GM18507 (cell line): ENCODE data around the gene PSMF1.

Experiments
- DNase-seq: peaks from one replicate; pipeline ENCODE4 v3.0.0; 2011; ENCODE audit warnings: low read depth; ENCODE audit not compliant: insufficient read length; ENCODE audit errors: extremely low spot score
- FAIRE-seq: peaks from 2 replicates; lab custom pipeline; 2011; peaks lifted over from hg19 to GRCh38; lab: Jason Lieb, UNC

PSMF1 gene, protein sequence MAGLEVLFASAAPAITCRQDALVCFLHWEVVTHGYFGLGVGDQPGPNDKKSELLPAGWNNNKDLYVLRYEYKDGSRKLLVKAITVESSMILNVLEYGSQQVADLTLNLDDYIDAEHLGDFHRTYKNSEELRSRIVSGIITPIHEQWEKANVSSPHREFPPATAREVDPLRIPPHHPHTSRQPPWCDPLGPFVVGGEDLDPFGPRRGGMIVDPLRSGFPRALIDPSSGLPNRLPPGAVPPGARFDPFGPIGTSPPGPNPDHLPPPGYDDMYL

DNA sequence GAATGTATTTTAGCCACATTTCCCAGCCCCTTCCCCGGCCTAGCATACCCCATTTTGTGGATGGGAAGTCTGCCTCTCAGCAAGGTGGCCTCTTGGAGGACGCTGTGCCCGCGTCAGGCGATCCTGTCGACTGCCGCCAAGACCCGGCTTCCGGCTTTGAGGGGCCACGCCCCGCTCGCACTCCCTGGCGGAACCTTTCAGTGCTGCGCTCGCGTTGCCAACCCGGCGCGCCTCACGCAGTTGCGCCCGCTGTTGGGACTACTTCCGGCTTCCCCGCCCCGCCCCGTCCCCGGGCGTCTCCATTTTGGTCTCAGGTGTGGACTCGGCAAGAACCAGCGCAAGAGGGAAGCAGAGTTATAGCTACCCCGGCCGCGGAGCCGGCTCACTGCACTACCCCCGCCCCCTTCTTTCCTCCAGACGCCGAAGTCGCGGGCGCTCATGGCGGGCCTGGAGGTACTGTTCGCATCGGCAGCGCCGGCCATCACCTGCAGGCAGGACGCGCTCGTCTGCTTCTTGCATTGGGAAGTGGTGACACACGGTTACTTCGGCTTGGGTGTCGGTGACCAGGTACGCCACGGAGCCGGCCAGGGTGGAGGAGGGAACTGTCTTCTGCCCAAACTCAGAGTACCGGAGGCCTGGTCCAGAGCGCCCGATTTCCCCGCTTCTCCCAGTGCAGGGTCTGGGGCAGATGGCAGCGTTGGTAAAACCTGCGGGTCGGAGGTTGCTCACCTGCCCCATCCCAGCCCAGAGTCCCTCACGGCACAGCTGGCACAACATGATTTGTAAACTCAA is at the start of gene PSMF1:
Gene PSMF1 (plus strand): TSS at position 267 of the 792 bp plus-strand sequence. CDS start 172 bp downstream, at position 439.
- DNase-seq, result peak; percentile 91
- FAIRE-seq, result peak; percentile 93

DNA sequence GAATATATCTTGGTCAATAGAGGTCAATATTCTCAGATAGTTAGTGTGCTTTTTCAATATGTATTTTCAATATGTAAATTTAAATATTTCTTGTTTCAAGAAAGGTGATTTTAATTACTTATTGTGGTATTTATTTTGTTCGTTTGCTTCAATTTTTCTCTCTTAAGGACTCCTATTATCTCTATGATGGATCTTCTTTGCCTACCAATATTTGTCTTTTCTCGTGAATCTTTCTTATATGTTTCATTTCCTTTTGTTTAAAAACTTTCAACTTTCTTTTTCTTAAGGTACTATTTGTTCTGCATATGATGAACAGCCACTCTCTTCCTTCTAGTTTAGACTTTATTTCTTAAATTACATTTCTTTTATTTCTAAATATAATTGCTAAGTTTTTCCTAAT is 46.1 kb upstream of the PSMF1 start:
- DNase-seq (no peak), FAIRE-seq (no peak)

DNA sequence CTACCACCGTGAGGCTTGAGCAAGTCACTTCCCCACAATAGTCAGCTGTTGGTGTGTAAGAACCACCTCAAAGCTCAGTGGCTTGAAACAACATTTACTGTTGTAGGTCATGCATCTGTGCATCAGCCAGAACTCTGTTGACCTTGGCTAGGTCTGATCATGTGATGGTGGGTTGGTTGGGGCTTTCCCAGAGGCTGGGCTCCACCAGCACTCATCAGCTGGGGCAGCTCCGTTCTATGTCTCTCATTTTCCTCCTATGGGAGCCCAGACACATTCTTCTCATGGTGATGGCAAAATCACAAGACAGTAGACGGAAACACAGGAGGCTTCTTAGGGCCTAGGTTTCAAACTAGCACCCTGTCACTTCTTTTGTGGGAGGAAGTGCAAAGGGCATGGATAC is 42.8 kb upstream of the PSMF1 start:
- FAIRE-seq, result peak; percentile 59
- DNase-seq, result peak; percentile 4

DNA sequence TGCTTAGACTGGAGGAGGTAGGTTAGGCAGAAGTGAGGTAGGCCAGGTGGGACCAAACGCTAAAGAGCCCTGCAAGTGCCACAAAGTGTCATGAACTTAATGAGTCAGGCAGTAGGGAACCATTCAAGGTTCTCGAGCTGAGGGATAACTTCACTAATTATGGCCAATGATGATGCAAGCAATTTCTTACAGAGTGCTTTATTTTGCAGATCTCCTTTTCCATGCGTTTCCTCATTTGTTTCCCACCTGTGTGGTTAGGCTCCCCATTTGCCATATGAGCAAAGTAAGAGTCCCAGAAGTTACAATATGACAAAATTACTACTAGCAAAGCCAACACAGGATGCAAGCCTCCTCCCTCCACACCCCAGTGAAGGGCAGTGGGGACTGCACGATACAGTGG is 36.5 kb upstream of the PSMF1 start:
- DNase-seq (no peak), FAIRE-seq (no peak)

DNA sequence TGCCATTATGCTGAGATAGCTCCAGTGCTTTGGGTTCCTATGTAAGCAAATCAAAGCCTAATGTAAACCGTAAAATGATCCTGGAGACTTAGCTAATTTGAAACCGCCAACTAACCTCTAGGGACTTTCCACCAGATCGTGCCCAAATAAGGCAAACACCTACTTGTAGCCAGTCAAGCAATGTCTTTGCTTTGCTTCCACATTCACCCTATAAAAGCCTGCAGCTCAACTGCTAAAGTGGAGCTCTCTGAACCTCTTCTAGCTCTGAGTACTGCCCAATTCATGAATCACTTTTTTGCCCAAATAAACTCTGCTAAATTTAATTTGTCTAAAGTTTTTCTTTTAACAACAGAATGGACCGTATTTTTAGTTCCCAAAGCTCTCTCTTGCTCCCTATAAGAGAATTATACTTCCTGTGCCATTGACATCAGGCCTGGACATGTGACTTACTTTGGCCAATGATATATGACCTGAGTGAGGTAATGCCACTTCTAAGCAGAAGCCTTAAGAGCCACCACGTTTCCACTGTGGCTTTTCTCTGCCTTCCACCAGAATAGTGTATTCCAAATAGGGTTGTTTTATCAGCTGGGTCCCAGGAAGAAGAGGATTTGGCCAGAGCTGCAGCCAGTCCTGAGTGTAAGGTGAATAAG is 34.8 kb upstream of the PSMF1 start:
- DNase-seq, result no peak
- no peak for FAIRE-seq

DNA sequence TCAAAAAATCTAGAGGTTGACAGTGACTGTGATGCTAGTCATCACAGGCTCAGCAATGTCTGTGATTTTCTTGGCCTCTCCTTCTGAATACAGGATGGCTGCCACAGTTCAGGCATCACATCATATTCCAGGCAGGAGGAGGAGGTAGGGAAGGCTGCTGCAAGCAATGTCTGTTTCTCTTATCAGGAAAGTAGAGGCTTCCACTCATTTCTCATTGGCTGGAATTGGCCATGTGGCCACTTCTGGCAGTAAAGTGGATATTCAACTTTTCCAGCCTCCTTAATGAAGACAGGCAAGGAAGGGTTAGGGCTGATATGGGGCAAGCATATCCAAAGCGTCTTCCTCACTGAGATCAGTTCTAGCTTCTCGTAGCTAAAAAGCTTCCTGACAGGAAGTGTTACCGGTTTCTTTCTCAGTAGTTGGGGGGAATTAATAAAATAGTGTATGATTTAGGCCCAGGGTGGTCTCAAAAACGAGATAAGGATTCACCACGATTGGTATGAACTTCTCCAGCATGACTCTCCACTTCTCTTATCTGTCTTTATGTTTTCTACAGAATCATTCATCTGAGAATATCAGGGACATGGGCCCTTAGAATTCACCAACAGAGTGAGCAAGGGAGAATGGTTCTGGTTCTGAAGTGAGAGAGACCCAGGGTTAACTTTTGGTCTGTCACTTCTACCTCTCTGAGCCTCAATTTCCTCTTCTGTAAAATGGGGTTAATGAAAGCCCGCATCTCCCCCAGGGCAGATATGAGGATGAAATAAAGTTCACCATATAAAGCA is 32.7 kb upstream of the PSMF1 start:
- DNase-seq, result no peak
- no peak for FAIRE-seq

DNA sequence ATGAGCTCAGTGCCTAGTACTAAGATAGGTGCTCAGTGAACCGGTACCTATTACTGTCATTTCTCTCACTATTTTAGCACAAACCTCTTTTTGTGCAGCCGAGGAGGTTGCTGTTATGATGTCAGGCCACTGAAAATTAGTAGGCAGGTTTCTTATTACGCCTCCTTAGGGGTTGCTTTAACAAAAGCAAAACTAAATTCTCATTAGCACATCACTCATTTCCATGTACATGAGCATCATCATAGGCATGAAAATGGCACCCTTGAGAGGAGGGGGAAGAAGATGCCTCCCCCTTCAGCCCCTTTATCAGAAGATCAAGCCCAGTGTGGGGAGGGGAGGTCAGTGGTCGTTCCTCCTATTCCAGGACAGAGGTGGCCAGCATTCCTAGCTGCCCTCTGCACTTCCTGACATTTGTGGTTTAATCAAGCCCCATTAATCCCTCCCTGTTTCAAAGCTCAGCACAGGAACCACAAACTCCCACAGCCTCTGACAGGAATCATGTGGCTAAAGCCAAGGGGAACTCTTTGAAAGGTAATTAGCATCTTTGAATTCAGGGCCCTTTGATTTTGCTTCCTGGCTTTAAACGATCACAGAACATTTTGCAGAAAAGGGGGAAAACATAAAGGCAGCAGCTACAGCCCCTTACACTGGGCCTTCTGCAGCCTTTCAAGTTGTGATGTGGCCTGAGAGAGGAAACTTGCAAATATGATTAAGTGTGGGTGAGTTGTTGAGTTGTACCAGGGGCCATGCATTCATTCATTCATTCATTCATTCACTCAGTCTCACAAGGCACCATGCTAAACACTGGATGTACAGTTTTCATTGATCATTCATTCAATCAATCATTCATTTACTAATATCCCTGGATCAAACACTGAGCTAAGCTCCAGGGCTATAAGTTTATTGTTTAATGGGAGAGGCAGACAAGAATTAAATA is 31.9 kb upstream of the PSMF1 start:
- FAIRE-seq, result no peak

DNA sequence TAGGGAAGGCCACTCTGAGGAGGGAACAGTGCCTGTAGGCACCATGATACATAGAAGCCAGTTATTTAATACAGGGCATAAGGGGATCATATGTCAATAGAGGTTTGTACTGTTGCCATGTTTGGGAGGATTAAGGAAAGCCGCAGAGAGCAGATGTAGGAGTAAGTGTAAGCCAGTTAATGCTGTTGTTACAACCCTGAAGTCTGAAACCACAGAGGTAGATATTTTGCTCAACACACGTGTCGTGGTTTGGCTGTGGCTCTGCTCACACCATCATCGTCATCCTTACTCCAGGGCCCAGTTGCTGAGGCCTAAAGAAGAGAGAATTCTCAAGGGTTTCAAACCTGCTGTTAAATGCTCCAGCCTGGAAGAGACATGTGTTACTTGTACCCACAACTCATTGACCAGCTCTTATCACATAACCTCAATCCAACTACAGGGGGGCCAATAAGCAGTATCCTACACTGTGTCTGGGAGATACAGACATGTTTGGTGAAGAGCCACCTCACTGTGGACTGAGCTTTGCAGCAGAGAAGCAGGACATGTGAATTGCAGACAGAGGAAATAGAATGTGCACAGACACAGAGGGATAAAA is 31.0 kb upstream of the PSMF1 start:
- FAIRE-seq (no peak), DNase-seq (no peak)

More for the DNA sequence above, 31.9 kb upstream of the PSMF1 start:
- no peak for DNase-seq

DNA sequence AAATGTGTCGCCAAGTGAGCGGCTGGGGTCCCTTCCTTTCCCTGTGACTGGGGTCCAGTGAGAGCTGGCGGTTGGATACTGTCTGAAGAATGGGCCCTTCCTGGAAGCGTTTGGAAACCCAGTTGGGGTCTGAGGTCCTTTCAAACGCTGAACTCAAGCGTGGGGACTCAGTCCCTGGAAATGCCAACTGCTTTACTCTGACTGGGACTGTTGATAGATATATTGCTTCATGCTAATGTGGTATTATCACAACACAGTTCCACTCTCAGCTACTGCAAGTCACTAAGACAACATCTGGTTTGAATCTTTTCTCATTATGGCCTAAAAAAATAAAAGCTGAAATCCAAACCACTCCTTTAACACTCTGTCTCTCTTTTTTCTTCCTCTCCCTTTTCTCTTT is 23.7 kb upstream of the PSMF1 start:
- FAIRE-seq (no peak), DNase-seq (no peak)

DNA sequence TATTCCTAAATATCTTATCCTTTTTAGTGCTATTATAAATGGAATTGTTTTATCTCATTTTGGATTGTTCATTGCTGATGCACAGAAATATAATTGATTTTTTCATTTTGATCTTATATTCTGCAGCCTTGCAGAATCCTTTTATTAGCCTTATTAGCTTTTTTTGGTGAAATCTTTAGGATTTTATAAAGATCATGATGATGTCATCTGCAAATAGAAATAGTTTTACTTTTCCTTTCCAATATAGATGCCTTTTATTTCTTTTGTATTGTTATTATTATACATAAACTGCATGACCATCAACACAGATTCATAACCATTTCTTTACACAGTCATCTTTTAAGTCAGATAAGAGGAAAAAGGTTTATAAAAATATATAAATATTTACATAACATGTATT is 16.9 kb upstream of the PSMF1 start:
- FAIRE-seq, result no peak
- no peak for DNase-seq

DNA sequence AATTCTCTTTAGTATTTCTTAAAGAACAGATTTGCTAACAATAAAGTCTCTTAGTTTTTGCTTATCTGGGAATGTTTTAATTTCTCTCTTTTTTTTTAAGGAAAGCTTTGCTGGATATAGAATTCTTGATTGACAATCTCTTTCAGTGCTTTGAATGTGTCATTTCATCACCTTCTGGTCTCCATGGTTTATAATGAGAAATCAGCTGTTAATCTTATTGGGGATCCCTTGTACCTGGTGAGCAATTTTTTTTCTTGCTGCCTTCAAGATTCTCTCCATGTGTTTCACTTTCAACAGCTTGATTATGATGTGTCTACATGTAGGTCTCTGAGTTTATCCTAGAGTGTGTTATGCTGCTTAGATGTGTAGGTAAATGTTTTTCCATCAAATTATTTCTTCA is 16.4 kb upstream of the PSMF1 start:
- FAIRE-seq, result no peak

DNA sequence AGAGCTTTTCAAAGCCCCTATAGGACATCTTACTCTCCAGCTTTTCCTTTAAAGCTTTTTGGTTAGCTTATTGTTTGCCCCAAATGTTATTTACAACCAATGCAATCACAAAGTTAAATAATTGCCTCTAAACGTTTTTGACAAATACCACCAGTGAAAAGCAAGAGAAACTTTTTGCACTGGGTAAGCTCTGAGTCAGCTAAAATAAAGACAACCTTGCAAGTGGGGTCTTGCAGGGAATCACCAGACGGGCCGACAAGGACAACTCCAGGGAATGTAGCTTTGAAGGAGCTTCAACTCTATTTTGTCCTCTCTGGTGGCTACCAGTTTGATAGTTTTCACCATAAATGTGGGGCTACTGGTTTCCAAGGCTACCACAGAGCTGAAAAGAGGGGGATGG is 14.7 kb upstream of the PSMF1 start:
- FAIRE-seq (no peak), DNase-seq (no peak)

More for the DNA sequence above, 16.4 kb upstream of the PSMF1 start:
- no peak for DNase-seq

DNA sequence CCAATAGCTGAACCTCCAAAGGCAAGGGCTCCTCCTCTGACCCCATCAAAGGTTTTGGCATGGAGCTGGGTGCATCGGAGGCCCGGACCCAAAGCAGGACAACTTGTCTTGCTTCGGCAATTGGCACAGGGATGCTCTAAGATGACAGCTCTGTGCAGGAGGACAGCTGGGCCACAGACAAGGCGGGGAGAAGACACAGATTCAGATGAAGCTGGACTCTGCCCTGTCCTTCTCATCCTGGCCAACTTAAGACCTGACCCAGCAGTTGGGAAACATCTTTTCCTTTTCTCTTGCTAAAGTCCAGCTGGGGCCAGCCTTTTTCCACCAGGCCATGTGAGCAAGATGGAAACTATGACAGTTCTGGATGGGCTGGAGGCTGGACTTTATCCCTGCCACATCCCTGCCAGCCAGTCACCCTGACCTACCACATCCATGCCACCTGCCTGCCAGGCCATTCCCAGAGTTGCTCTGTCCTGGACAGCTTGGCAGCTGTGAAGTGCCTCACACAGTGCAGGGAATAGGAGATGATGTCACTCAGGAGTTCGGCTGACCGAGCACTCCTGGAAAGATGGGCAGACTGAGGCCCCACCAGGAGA is 12.7 kb upstream of the PSMF1 start:
- no peak for DNase-seq
- no peak for FAIRE-seq

DNA sequence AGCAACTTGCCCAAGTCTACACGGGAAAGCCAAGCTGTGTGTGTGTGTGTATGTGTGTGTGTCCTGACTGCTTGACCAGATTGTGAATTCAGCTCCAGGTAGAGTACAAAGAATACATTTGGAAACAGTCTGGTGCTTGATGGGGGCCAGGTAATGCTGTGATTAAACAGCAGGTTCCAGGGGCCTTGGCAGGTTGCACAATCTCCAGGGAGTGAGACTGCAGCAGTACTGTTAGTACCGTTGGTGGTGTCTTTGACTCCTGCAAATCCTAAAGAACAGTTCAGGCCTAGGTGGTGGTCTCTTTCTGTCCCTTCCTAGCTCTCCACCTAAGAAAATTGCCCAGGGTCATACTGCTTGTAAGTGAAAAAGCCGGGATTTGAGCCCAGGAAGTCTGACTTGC is 11.2 kb upstream of the PSMF1 start:
- DNase-seq (no peak), FAIRE-seq (no peak)

DNA sequence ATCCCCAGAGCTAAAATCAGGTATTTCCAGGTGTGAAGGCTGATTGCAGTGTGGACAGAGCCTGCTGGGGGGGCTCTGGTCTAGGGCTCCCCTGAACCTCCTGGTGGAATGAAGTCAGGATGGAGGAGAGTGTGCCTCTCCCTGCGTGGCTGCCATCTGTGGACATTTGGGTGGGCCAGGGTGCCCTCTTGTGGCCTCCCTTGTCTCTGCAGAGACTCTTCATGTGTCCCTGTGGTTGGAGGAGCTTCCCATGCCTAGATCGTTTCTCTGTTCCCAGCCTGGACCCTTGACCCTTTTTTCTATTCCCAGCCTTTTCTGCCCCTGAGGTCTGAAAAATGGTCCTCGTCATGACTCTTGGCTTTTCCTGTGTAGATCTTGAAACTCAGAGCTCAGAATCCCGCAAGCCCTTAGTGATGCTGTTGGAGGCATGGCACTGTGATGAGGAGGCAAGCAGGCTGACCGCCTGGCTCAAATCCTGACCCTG is 9.9 kb upstream of the PSMF1 start:
- DNase-seq, result peak; percentile 45

DNA sequence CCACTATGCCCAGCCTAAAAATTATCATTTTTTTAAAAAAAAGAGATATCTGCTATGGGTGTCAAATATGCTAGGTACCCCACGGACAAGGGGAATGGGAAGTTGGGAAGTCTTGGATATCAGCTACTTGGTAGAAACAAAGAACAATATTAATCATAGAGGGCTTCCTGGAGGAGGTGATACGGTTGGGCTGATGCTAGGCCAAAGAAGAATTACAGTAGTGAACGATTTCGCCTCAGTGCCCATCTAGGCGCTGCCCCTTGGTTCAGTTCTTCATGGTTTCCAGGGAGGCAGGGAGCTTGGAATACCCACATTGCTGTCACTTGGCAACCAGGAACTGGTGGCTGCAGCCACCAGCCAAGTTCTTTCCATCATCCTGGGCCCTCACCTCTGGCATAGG is 5.5 kb upstream of the PSMF1 start:
- FAIRE-seq (no peak), DNase-seq (no peak)

More for the DNA sequence above, 9.9 kb upstream of the PSMF1 start:
- peak; percentile 86 for FAIRE-seq

DNA sequence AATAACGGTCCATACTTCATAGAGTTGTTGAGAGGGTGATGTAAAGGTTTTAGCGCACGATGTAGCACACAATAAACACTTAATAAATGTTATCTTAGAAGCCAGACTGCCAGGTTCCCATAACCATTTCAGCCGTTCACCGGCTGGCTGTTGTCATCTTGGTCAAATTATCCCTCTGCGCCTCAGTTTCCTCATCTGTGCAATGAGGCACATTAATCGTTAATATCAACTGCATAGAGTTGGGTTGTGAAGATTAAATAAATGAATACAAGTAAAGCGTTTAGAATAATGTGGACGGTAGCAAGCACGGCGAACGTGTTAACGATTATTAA is 432 bp upstream of the PSMF1 start:
- DNase-seq (no peak), FAIRE-seq (no peak)

DNA sequence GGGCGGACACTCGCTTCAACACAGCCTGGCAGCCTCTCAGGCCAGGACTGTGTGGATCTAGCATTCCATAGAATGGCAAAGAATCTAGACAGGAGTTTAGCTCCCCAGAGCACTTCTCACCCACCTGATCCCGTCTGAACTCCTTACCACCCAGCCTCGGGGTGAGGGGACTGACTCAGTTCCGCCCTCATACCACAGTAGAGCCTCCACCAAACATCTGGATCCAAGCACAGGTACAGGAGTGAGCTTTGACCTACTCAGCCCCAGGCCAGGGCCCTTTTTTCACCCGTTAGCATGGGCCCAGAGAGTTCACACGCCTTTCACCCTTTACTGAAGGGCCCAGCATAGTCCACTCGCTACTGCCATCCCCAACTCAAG is 715 bp downstream of the PSMF1 start:
- DNase-seq, result no peak
- no peak for FAIRE-seq
